H1 (cell line): Measurements from ENCODE around the gene ARHGEF19. TPM values are rescaled to one million over a fixed set of nuclear protein-coding genes. Genes with fewer than 3 reads are reported as not detected.

Experiments used
- CTCF ChIA-PET: fragments of 300-600 bp; sonication (Branson Sonifier 250); formaldehyde crosslinking; loops from one replicate; lab custom pipeline; 2021; ENCODE audit not compliant: partially characterized antibody; lab: Charles Lee
- POLR2A ChIA-PET: fragments of 300-600 bp; sonication (Branson Sonifier 250); formaldehyde crosslinking; loops from one replicate; lab custom pipeline; 2021; ENCODE audit warnings: inconsistent platforms; ENCODE audit not compliant: partially characterized antibody; lab: Charles Lee
- DNase-seq, 2 experiments: peaks; one replicate each; pipeline versions ENCODE4 v3.0.0 to v3.0.0-alpha.2; 2010 to 2022; ENCODE audit warnings: low spot score in 2 of 2, low read depth in 1 of 2, mixed read lengths in 1 of 2
- FAIRE-seq: peaks from 2 replicates; lab custom pipeline; 2011; peaks lifted over from hg19 to GRCh38; lab: Jason Lieb, UNC
- H2AFZ ChIP-seq: 2 replicates; pipeline ENCODE4 v1.8.1; 2012; ENCODE audit warnings: low read length, inconsistent platforms
- H2AK5ac ChIP-seq: 2 replicates; pipeline ENCODE4 v1.6.1; 2013; ENCODE audit warnings: low read depth, low read length
- H2BK120ac ChIP-seq: replicated peaks from 2 replicates; pipeline ENCODE3; 2013; ENCODE audit warnings: low read depth, low read length, inconsistent platforms
- H2BK12ac ChIP-seq: 2 replicates; pipeline ENCODE4 v1.6.1; 2013; ENCODE audit warnings: low read depth, low read length
- H2BK15ac ChIP-seq: 2 replicates; pipeline ENCODE4 v1.6.1; 2013; ENCODE audit warnings: low read length
- H2BK20ac ChIP-seq: 2 replicates; pipeline ENCODE4 v1.6.1; 2013; ENCODE audit warnings: low read length
- H2BK5ac ChIP-seq: 2 replicates; pipeline ENCODE4 v1.6.1; 2013; ENCODE audit warnings: low read depth, low read length
- H3K14ac ChIP-seq: 2 replicates; pipeline ENCODE4 v1.6.1; 2013; ENCODE audit warnings: inconsistent platforms; ENCODE audit not compliant: insufficient read length
- H3K18ac ChIP-seq: 2 replicates; pipeline ENCODE4 v1.6.1; 2013; ENCODE audit warnings: low read length; ENCODE audit errors: extremely low read depth
- H3K23ac ChIP-seq: 2 replicates; pipeline ENCODE4 v1.6.1; 2013; ENCODE audit warnings: inconsistent platforms; ENCODE audit not compliant: insufficient read length
- H3K23me2 ChIP-seq: 2 replicates; pipeline ENCODE4 v1.6.1; 2013; ENCODE audit warnings: low read depth, low read length
- H3K27ac ChIP-seq: 2 replicates; pipeline ENCODE4 v1.6.1; 2011; ENCODE audit warnings: low read depth, low read length, inconsistent platforms
- H3K27me3 ChIP-seq, 4 experiments: replicated peaks in 1 of 4; 1 replicate in 1 of 4; 2 replicates in 3 of 4; pipeline versions ENCODE4 v1.6.1 to v1.8.1; 2011 to 2013; ENCODE audit warnings: low read length in 3 of 4, mild to moderate bottlenecking in 3 of 4, inconsistent platforms in 2 of 4, mixed read lengths in 2 of 4, moderate library complexity in 1 of 4; ENCODE audit not compliant: control insufficient read depth in 3 of 4, insufficient read depth in 3 of 4; ENCODE audit errors: extremely low read depth in 1 of 4
- H3K36me3 ChIP-seq, 4 experiments: 2 replicates each; pipeline versions ENCODE4 v1.6.1 to v1.8.1; 2011 to 2013; ENCODE audit warnings: mild to moderate bottlenecking in 4 of 4, low read length in 3 of 4, moderate library complexity in 2 of 4, control low read depth in 1 of 4, inconsistent platforms in 1 of 4; ENCODE audit not compliant: insufficient read depth in 4 of 4, control insufficient read depth in 2 of 4
- H3K4ac ChIP-seq: replicated peaks from 2 replicates; pipeline ENCODE3; 2013; ENCODE audit warnings: low read length, low read depth, mixed read lengths, inconsistent platforms; ENCODE audit not compliant: insufficient read length
- H3K4me1 ChIP-seq, 4 experiments: replicated peaks in 1 of 4; 1 replicate in 1 of 4; 2 replicates in 3 of 4; pipeline versions ENCODE4 v1.6.1 to v1.8.1; 2011 to 2013; ENCODE audit warnings: low read length in 3 of 4, inconsistent platforms in 2 of 4, mixed read lengths in 1 of 4; ENCODE audit not compliant: insufficient read depth in 4 of 4, control insufficient read depth in 3 of 4
- H3K4me2 ChIP-seq, 2 experiments: 2 replicates each; pipeline versions ENCODE4 v1.6.1 to v1.8.1; 2011 to 2013; ENCODE audit warnings: low read depth in 2 of 2, low read length in 2 of 2, control low read depth in 1 of 2, inconsistent platforms in 1 of 2, mild to moderate bottlenecking in 1 of 2; ENCODE audit not compliant: insufficient read depth in 1 of 2
- H3K4me3 ChIP-seq, 4 experiments: fragments of 200-600, 300-600 bp in 1 of 4; sonication (generic), shearing (Covaris generic), sonication (Bioruptor Twin) in 1 of 4; 2 replicates each; pipeline versions ENCODE4 v1.5.1 to v1.8.1; 2011 to 2016; ENCODE audit warnings: low read length in 4 of 4, low read depth in 3 of 4, control low read depth in 2 of 4, inconsistent platforms in 2 of 4, mild to moderate bottlenecking in 2 of 4, mixed read lengths in 1 of 4, moderate library complexity in 1 of 4; ENCODE audit not compliant: insufficient read depth in 2 of 4; ENCODE audit errors: extremely low read depth in 1 of 4
- H3K56ac ChIP-seq: replicated peaks from 2 replicates; pipeline ENCODE3; 2013; ENCODE audit warnings: low read depth, mild to moderate bottlenecking, mixed read lengths, low read length, inconsistent platforms; ENCODE audit not compliant: insufficient read length
- H3K79me1 ChIP-seq: 2 replicates; pipeline ENCODE4 v1.6.1; 2013; ENCODE audit warnings: low read depth, low read length, control low read depth
- H3K79me2 ChIP-seq, 2 experiments: 2 replicates each; pipeline versions ENCODE4 v1.6.1 to v1.8.1; 2012 to 2013; ENCODE audit warnings: low read length in 2 of 2, mild to moderate bottlenecking in 2 of 2, inconsistent platforms in 1 of 2; ENCODE audit not compliant: insufficient read depth in 2 of 2, control insufficient read depth in 1 of 2
- H3K9ac ChIP-seq, 4 experiments: replicated peaks in 1 of 4; 1 replicate in 1 of 4; 2 replicates in 3 of 4; pipeline versions ENCODE4 v1.6.1 to v1.8.1; 2011 to 2013; ENCODE audit warnings: low read depth in 3 of 4, low read length in 3 of 4, control low read depth in 2 of 4, mild to moderate bottlenecking in 2 of 4, moderate library complexity in 2 of 4, inconsistent platforms in 1 of 4; ENCODE audit errors: extremely low read depth in 1 of 4
- H3K9me3 ChIP-seq, 2 experiments: 2 replicates each; pipeline versions ENCODE4 v1.6.1 to v1.8.1; 2012 to 2013; ENCODE audit warnings: mild to moderate bottlenecking in 2 of 2, moderate library complexity in 2 of 2, control low read depth in 1 of 2, inconsistent platforms in 1 of 2, low read depth in 1 of 2, low read length in 1 of 2, mixed read lengths in 1 of 2; ENCODE audit not compliant: insufficient read depth in 2 of 2
- H4K20me1 ChIP-seq, 2 experiments: replicated peaks in 1 of 2; 2 replicates each; pipeline versions ENCODE3 to v1.8.1; 2011 to 2013; ENCODE audit warnings: inconsistent platforms in 2 of 2, low read length in 2 of 2, mild to moderate bottlenecking in 1 of 2; ENCODE audit not compliant: insufficient read depth in 2 of 2, control insufficient read depth in 1 of 2
- H4K5ac ChIP-seq: 2 replicates; pipeline ENCODE4 v1.6.1; 2013; ENCODE audit warnings: low read length, low read depth, mixed read lengths, inconsistent platforms; ENCODE audit not compliant: insufficient read length
- H4K8ac ChIP-seq: 2 replicates; pipeline ENCODE4 v1.8.0; 2013; ENCODE audit warnings: mild to moderate bottlenecking, moderate library complexity, low read length, inconsistent platforms; ENCODE audit not compliant: insufficient read depth; ENCODE audit errors: extremely low read depth
- H4K91ac ChIP-seq: replicated peaks from 2 replicates; pipeline ENCODE3; 2013; ENCODE audit warnings: low read length, mixed read lengths, inconsistent platforms; ENCODE audit not compliant: insufficient read length
- ASH2L ChIP-seq: fragments of 200-600, 300-600 bp; sonication (generic); IDR thresholded peaks from one replicate; pipeline ENCODE4 v1.7.1; 2017; ENCODE audit warnings: low read length
- ATF2 ChIP-seq: IDR thresholded peaks from 2 replicates; pipeline ENCODE4 v1.6.1; 2012; ENCODE audit warnings: low read length, inconsistent platforms
- GABPA ChIP-seq: IDR thresholded peaks from 2 replicates; pipeline ENCODE4 v1.6.1; 2011; ENCODE audit warnings: mild to moderate bottlenecking, low read length, moderate library complexity, borderline replicate concordance; ENCODE audit not compliant: insufficient read depth
- KDM1A ChIP-seq: fragments of 200-600, 300-600 bp; sonication (generic); IDR thresholded peaks from 2 replicates; pipeline ENCODE4 v1.7.1; 2016; ENCODE audit warnings: mild to moderate bottlenecking, low read length, borderline replicate concordance
- RNF2 ChIP-seq: fragments of 200-900, 300-1000 bp; sonication (generic); IDR thresholded peaks from 2 replicates; pipeline ENCODE4 v1.7.1; 2016; ENCODE audit warnings: borderline replicate concordance, low read depth, mild to moderate bottlenecking, antibody characterized with exemption, low read length; ENCODE audit not compliant: poor library complexity, severe bottlenecking; ENCODE audit errors: missing control alignments
- SAP30 ChIP-seq: fragments of 300-600 bp; sonication (generic); IDR thresholded peaks from 2 replicates; pipeline ENCODE4 v1.7.1; 2012; ENCODE audit warnings: low read length, moderate library complexity, mild to moderate bottlenecking, inconsistent platforms; ENCODE audit not compliant: insufficient read depth, insufficient replicate concordance
- SIN3A ChIP-seq, 2 experiments: IDR thresholded peaks in 1 of 2; conservative IDR thresholded peaks in 1 of 2; 2 replicates each; pipeline ENCODE4 v1.6.1; 2011 to 2012; ENCODE audit warnings: low read length in 2 of 2, improper control_type of control experiment in 1 of 2, low read depth in 1 of 2, mild to moderate bottlenecking in 1 of 2
- TAF7 ChIP-seq: optimal IDR thresholded peaks from 2 replicates; pipeline ENCODE3; 2011; ENCODE audit warnings: low read depth, mild to moderate bottlenecking, inconsistent platforms, low read length, moderate library complexity, borderline replicate concordance
- whole genome bisulfite sequencing, 2 experiments: shearing (Covaris generic) in 1 of 2; methylation state at CpG; one replicate each; pipeline versions ENCODE4 v1.1.6 to v1.1.7; 2013 to 2015; ENCODE audit warnings: low lambda C conversion rate in 2 of 2, mixed read lengths in 2 of 2, inconsistent platforms in 1 of 2, low coverage in 1 of 2, missing lambda C conversion rate in 1 of 2; ENCODE audit not compliant: insufficient replicate concordance in 2 of 2, insufficient coverage in 1 of 2, insufficient read length in 1 of 2; ENCODE audit errors: extremely low coverage in 1 of 2, missing lambda C conversion rate in 1 of 2; 5-methylcytosine and 5-hydroxymethylcytosine counted together
- polyA plus RNA-seq, 7 experiments: library from polyadenylated mRNA; depleted of rRNA in 3 of 7; stranded (reverse) in 5 of 7; unstranded in 2 of 7; fragments of >200 nt in 5 of 7; fragments of 200-250 nt in 2 of 7; gene quantifications; 1 replicate in 5 of 7; 2 replicates in 1 of 7; 4 replicates in 1 of 7; pipeline versions ENCODE4 v1.2.1 to v1.2.3, GENCODE V29; 2011 to 2013; ENCODE audit warnings: missing spikeins in 2 of 7, mixed read lengths in 2 of 7
- total RNA-seq: library from RNA; stranded (reverse); fragmentation: NEBNext Ultra II Directional; extraction: Animal tissue kit (Norgen Biotek cat#: 25700); gene quantifications from 2 replicates; pipeline ENCODE4 v1.2.1, GENCODE V29; 2021

The ARHGEF19 gene
- total and polyA plus RNA-seq, 2 of the 8 experiments (the other 6 are each of a cell fraction or from before 2014, with no cell fraction given) = 47.5 to 56.4 TPM

- H2BK15ac ChIP-seq = no peak overlapping the region
- H3K4me2 ChIP-seq = no peak overlapping the region
- H2BK20ac ChIP-seq = no peak overlapping the region
- no peak overlapping the region for H2BK5ac ChIP-seq
- no peaks in the 10 kb centered on the region for H3K23me2 ChIP-seq
- H3K14ac ChIP-seq = no peak overlapping the region
- no peak overlapping the region for H3K18ac ChIP-seq
- H4K5ac ChIP-seq = no peak overlapping the region
- no peak overlapping the region for H3K56ac ChIP-seq
- 96% methylated on average over 8 of the region's 10 CpGs; no CpG with 5 or more reads in 1 of the 2 experiments for WGBS, 2 experiments
- no peak overlapping the region for H2BK12ac ChIP-seq
- POLR2A ChIA-PET = no interaction called here
- FAIRE-seq (no peak), DNase-seq (no peak)
- no peaks in the 10 kb centered on the region for H3K4me1 ChIP-seq
- H3K27me3 ChIP-seq = no peaks in the 10 kb centered on the region
- no peak overlapping the region for H2BK120ac ChIP-seq
- H3K4ac ChIP-seq = no peak overlapping the region
- no peak overlapping the region; the same call in 1 of the 2 replicates for H4K8ac ChIP-seq
- no peak overlapping the region for H3K4me3 ChIP-seq
- H4K20me1 ChIP-seq = peaks cover 0 to 3% of the 10 kb centered on the region in 2 experiments
- H3K23ac ChIP-seq = no peak overlapping the region
- no peak overlapping the region for H3K9ac ChIP-seq
- CTCF ChIA-PET = interaction anchor here (1.0 to 1.1 kb wide), 2 partner anchors 30 to 112 kb away, joined by 3 read pairs; no protein-coding TSS in a partner anchor
- no peaks in the 10 kb centered on the region for H3K79me2 ChIP-seq
- H3K79me1 ChIP-seq = no peaks in the 10 kb centered on the region
- no peak overlapping the region for H4K91ac ChIP-seq
- H3K27ac ChIP-seq = no peak overlapping the region
- peaks cover 2 to 22% (median 16%) of the 10 kb centered on the region in 4 experiments; a peak in 6 of 8 replicates for H3K36me3 ChIP-seq
- H2AK5ac ChIP-seq = no peak overlapping the region
- no peak overlapping the region for H2AFZ ChIP-seq
- no peaks in the 10 kb centered on the region for H3K9me3 ChIP-seq
- TF ChIP-seq SIN3A (conservative IDR thresholded peaks at IDR 0.05 in 1 of 2, IDR thresholded peaks at IDR 0.05 in 1 of 2; ENCODE audit: low read depth in 1 of 2, low read length in 2 of 2) (no peak), SAP30 (no peak), KDM1A (no peak), ASH2L (no peak), TAF7 (no peak), GABPA (no peak), RNF2 (no peak), ATF2 (no peak)
These were observed 38.9 kb upstream of the ARHGEF19 start for GRCh38 chr1:16251381-16251780.
